ENCODE measurements around the gene PIERCE2.
"Not testable (repeated sequence)": the region's sequence is repeated elsewhere in the genome, so short reads cannot be mapped to it uniquely, and the experiment has no call there.

PIERCE2 gene

GRCh38 chr15:55434989-55435825 lies 26.9 kb downstream of the PIERCE2 start:
- DNase-seq: peak; percentile 52 to 67

GRCh38 chr15:55443141-55443540 lies 34.8 kb downstream of the PIERCE2 start:
- DNase-seq: not testable (repeated sequence)

GRCh38 chr15:55445936-55446335 lies 37.6 kb downstream of the PIERCE2 start:
- DNase-seq: not testable (repeated sequence)

GRCh38 chr15:55446379-55447029 lies 38.2 kb downstream of the PIERCE2 start:
- not testable (repeated sequence) for DNase-seq

- not testable (repeated sequence) for DNase-seq
Observed at GRCh38 chr15:55447030-55447394, 38.7 kb downstream of the PIERCE2 start.

GRCh38 chr15:55457401-55458022 lies 49.2 kb downstream of the PIERCE2 start:
- DNase-seq: no peak

- DNase-seq: no peak
Observed at GRCh38 chr15:55461447-55461846, 53.2 kb downstream of the PIERCE2 start.

- no peak for DNase-seq
Observed at GRCh38 chr15:55468321-55468720, 60.0 kb downstream of the PIERCE2 start.

All from inflammatory macrophage treated with lipopolysaccharide for 1 hour (primary cell).